Suppressor macrophage treated with lipopolysaccharide for 4 hours (primary cell): ENCODE results near the gene PLXNA3.
A peak's percentile ranks its signal among the peaks of the same experiment; 100 is the strongest.

ENCODE experiments used
- DNase-seq: peaks from one replicate; pipeline ENCODE4 v3.0.0-alpha.2; 2020

Gene PLXNA3

DNA sequence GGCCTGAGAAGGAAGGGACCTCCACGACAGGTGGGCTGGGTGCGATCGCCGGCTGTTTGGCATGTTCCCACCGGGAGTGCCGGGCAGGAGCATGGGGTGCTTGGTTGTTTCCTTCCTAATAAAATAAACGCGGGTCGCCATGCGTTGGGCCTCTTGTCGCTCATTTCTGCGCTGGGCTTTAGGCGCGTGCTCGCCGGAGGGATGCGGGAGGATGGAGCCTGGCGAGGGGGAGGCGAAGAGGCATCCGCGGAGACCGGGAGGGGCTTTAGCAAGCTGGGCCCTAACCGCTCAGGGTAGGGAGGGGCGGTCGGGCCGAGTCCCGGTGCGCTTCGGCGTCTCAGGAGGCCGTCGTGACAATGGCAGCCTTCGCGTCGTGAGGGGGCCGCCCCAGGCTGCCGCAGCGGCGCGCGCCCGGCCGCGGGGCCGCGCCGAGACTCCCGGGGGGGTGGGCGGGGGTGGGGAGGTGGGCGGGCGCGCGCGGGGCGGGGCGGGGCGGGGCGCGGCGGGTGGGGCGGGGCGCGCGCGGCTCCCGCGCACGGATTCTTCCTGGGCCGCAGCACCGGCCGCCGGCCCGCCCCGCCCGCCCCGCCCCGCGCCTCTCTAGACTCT lies 21.6 kb upstream of the PLXNA3 start:
- DNase-seq = peak; percentile 50

DNA sequence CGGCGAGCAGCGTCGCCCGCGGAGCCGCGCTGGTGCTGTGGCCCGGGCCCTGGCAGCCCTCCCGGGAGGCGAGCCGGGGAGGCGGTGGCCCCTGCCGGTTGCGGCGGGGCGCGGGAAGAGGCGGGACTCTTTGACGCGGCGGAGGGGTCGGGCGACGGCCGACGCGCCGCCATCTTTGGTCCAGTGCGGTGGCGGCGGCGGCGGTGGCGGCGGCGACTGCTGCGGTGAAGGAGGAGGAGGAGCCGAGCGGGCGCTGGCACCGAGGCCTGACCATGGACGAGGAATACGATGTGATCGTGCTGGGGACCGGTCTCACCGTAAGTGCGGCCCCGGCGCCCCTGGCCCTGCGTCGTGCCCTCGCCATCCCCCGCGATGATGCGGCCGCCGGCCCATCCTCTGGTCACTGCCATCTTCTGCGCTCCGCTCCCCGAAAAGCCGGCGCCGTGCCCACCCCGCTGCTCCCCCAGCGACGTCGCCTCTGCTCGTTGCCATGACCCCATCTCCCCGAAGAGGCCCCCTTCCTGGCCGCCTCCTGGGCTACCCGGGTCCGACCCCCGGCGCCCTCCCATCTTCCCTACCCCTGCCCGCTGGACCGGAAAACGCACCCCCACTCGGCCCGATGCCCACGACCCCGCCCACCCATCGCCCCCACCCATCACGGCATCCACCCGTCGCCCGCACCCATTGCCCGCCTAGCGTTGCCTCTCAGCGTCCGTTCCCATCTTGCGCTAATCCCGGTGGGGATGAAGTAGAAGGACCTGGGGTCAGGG lies 20.9 kb upstream of the PLXNA3 start, which contains the start of gene GDI1:
GDI1 (plus strand) TSS at position 172 of the 770 bp plus-strand sequence; CDS start at position 273, 101 bp downstream.
- DNase-seq = peak; percentile 46

DNA sequence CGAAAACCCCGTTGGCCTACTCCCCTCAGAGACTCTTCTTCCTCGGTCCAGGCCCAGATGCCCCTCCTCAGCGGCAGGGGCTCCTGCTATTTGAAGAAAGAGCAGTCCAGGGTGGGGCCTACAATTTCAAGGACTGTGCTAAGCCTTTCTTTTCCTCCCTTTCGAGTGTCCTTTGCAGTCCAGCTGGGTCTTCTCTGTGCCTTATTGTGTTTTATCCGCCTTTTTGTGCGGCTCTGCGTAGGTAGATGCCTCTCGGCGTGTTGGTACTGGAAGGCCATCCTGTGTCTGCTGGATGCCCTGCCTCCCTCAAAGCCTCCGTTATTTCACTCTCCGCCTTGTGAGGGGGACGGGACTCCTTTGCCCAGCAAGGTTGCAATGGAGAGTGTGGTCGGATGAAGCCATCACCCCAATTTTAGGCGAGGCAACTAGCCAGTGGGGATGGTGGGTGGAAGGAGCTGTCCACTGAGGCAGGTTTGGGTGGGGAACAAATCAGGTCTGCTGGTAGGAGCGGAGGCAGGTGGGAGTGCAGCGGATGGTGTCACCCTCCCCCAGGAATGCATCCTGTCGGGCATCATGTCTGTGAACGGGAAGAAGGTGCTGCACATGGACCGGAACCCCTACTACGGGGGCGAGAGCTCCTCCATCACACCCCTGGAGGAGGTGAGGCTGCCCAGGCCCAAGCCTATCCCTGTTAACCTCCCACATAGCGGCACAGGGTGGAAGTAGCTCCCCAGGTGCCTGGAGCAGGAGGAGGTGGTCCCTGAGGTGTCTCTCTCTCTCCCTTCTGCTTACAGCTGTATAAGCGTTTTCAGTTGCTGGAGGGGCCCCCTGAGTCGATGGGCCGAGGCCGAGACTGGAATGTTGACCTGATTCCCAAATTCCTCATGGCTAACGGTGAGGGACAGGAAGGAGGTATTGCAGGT lies 19.8 kb upstream of the PLXNA3 start:
- DNase-seq = no peak

DNA sequence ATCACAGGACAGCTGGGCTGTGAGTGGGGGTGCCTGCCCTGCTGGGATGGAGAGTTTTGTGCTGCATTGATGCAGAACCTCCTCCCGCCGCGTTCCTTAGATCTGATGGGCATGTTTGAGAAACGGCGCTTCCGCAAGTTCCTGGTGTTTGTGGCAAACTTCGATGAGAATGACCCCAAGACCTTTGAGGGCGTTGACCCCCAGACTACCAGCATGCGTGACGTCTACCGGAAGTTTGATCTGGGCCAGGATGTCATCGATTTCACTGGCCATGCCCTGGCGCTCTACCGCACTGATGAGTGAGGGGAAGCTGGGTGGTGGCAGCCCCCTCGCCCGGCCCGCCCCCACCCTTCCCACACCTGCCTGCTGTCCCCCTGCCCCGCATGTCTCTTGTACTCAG lies 18.2 kb upstream of the PLXNA3 start:
- DNase-seq = no peak

DNA sequence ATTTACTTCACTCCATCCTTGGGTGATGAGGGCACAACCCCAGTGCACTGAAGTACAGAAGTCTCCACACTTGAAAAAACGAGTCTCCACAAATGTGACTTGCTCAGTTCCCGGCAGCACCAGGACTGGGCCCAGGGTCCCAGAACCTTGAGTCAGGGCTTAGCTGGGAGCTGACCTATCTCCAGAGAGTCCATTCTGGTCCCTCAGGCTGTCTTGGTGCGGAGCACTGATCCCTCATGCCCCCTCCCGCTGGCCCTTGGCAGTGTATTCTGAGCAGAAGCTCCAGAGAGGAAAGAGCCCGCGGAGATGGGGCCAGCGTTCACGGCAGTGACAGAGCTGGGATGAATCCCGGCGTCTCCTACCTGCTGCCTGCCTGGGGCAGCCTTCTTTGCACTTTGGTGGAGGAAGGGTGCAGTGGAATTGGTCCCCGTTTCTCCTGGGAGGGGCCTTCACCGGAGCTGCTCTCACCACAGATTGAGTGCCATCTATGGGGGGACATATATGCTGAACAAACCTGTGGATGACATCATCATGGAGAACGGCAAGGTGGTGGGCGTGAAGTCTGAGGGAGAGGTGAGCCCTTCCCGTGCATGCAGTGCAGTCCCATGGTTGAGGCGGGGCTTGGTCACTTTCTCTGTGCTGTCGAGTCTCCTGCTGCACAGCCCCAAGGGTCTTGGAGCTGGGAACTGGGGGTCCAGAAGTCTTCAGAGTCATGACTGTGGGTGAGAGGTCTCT lies 17.3 kb upstream of the PLXNA3 start:
- DNase-seq = no peak

DNA sequence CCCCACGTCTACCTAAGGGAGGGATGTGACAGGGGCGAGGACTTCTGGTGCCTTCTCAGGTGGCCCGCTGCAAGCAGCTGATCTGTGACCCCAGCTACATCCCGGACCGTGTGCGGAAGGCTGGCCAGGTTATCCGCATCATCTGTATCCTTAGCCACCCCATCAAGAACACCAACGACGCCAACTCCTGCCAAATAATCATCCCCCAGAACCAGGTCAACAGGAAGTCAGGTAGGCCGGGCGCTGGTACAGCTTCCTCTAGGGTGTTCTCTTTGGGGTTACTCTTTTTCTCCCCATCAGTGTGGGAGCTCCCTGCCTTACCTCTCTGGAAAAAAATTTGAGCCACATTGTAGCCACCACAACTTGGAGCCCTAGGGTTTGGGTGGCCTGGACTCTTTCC lies 16.5 kb upstream of the PLXNA3 start:
- DNase-seq = no peak

DNA sequence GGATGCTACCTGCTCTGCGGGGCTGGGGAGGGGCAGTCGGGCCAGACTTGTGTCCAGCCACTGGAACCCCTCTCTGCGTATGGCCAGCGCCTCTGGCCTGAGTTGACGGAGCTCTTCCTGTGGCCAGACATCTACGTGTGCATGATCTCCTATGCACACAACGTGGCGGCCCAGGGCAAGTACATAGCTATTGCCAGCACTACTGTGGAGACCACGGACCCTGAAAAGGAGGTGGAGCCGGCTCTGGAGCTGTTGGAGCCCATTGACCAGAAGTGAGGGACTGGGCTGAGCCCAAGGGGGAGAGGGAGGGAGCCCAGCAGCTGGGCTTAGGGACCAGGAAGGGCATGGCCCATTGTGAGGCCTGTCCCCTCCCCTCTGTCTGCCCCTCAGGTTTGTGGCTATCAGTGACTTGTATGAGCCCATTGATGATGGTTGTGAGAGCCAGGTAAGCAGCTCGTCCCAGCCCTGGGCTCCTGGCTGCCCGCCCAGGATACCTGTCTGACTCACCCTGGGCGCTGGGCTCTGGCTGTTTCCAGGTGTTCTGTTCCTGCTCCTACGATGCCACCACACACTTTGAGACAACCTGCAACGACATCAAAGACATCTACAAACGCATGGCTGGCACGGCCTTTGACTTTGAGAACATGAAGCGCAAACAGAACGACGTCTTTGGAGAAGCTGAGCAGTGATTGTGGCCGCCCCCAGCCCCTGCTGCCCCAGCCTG lies 15.9 kb upstream of the PLXNA3 start:
- no peak for DNase-seq

DNA sequence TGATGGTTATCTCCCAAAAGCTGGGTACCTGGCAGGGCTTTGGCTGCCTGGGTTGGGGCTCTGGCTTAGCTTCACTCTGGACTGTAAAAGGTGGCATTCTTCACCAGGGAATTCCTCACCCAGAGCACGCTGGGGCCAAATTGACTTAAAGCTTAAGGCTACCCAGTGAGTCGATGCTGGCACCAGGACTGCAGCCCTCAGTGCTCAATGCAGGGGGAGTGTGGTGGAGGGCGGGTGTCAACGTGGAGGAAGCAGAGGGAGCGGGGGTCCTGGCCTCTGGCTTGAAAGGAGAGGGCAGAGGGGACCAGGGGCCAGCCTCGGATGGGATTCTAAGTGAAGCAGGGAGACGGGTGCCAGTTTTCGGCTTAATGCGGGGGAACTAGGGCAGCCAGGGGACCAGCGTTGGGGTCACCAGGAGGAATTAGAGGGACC lies 14.6 kb upstream of the PLXNA3 start:
- no peak for DNase-seq

DNA sequence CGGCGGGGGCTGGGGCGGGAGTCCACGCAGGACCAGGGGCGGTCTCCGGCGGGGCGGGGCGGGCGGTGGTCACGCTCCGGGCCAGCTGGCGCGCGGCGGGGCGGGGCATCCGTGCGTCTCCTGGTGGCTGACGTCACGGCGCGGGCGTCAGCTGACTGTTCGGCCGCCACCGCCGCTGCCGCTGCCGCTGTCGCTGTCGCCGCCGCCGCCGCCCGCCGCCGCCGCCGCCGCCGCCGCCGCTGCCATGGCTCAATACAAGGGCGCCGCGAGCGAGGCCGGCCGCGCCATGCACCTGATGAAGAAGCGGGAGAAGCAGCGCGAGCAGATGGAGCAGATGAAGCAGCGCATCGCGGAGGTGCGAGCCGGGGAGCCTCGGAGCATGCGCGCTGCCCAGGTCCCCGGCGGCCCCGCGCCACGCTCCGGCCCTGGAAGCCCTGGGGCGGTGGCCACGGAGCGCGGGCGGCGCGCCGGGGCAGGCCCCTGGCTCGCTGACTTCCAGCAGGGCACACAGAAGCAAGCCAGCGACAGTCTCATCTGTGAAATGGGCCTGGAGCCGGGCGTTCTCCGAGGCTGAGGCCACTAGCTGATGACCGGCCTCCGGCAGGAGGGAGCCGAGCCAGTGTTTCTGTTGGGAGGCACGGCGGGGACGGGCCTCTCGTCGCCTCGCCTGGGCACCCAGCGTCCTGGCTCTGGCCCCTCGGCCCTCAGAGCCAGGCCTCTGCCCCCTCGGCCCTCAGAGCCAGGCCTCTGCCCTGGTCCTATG lies 13.9 kb upstream of the PLXNA3 start, which contains the start of gene FAM50A:
FAM50A (plus strand) TSS at position 150 of the 763 bp plus-strand sequence; CDS start at position 245, 95 bp downstream.
- DNase-seq = peak; percentile 84

DNA sequence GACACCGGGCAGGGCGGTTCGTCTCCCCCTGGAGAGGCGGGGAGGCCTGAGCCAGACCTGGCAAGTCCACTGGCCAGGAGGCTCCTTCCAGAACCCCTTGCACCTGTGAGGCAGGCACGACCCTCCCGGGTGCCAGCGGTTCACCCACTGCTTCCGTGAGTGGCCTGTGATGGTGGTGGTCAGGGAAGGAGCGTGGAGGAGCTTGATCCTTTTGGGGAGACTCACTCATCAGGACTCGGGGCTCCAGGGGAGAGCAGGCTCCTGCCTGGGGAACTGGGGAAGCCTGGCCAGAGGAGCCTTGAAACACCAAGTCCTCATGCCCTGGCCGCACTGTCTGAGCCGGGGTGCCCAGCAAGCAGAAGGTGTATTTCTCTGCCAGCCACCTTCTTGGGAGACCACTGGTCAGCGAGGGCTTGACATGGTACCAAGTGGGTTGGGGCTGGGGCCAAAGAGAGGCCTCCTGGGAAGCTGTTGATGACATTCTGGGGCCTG lies 13.3 kb upstream of the PLXNA3 start:
- no peak for DNase-seq

DNA sequence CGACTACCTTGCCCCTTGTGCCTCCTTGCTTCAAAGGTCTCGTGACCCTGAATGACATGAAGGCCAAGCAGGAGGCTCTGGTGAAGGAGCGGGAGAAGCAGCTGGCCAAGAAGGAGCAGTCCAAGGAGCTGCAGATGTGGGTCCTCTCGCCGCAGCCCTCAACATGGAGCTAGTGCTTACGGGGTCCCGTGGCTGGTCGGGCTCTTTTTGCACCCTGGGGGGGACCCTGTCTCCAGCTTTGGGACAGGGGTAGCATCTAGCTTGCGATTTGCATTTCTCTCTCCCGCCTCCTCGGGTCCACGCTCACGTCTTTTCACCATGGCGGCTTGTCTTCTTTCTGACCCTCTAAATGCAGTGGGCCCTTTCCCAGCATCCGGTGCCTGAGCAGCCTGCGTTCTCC lies 12.3 kb upstream of the PLXNA3 start:
- no peak for DNase-seq

DNA sequence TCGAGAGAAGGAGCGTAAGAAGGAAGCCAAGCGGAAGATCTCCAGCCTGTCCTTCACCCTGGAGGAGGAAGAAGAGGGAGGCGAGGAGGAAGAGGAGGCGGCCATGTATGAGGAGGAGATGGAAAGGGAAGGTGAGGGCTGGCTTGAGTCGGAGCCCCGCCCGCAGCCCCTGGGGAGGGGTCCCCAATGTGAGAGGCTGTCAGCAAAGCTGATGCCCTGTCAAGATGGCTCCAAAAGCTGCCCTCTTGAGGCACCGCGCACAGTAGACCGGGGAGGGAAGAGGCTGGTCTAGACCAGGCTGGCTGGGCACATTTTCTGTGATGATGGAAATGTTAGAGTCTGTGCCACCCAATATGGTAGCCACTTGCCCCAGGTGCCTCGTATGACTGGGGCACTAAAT lies 11.7 kb upstream of the PLXNA3 start:
- DNase-seq = no peak

DNA sequence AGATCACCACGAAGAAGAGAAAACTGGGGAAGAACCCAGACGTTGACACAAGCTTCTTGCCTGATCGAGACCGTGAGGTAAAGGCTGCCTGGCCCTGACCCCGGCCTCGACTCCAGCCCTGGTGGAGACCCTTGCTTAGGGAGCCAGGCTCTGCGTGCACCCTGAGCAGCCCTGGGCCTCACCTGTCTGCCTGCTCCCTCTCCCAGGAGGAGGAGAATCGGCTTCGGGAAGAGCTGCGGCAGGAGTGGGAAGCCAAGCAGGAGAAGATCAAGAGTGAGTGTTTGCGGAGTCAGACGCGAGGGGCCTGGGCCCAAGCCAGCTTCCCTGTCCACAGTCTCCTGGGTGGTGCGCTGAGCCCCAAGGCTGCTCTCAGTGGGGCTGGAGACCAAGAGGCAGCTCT lies 9.6 kb upstream of the PLXNA3 start:
- no peak for DNase-seq

DNA sequence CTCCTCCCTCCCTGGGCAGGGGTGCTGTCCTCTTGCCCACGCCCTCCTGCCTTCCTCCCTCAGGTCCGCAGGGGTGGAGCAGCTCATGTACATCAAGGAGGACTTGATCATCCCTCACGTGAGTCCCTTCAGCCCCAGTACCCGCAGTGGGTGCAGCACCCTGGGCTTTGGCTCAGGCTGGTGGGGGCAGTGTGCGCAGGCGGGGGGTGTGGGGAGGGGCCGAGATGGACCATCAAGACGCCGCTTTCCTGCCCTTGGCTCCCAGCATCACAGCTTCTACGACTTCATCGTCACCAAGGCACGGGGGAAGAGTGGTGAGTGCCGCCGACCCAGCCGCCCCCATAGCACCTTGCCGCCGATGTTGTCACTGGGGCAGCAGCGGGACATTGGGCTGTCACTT lies 8.5 kb upstream of the PLXNA3 start:
- DNase-seq = no peak

DNA sequence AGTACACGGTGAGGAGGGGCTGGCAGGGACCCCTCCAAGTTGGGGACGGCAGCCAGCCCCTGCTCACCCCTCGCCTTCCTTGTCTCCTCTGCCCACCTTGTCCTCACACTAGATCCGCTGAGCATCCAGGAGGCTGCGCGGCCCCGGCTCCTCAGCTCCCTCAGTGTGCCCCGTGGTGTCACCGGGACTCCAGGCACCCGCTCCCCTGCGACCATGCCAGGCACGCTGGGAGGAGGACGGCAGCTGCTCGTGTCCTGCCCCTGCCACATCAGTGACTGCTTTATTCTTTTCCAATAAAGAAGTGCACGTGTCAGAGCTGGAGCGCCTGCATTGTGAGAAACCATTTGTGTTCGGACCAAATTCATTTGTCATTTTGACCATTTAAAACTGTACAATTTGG lies 7.8 kb upstream of the PLXNA3 start:
- DNase-seq = no peak

DNA sequence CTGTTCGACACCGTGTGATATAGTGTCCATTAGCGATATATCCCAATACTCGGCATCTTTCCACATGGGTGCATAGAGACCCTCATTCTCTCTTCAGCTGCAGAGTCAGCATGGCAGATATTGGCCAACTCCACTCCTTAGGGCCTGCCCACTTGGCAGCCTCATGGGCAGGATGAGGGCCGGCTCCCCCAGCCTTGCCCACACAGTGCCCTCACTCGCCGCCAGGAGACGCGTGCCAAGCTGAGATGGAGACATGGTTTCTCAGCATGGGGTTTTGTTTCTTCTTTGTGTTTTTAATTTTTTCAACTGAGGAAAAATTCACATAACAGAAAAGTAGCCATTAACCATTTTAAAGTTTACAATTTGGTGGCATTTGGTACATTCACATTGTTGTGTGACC lies 5.3 kb upstream of the PLXNA3 start:
- DNase-seq = no peak

DNA sequence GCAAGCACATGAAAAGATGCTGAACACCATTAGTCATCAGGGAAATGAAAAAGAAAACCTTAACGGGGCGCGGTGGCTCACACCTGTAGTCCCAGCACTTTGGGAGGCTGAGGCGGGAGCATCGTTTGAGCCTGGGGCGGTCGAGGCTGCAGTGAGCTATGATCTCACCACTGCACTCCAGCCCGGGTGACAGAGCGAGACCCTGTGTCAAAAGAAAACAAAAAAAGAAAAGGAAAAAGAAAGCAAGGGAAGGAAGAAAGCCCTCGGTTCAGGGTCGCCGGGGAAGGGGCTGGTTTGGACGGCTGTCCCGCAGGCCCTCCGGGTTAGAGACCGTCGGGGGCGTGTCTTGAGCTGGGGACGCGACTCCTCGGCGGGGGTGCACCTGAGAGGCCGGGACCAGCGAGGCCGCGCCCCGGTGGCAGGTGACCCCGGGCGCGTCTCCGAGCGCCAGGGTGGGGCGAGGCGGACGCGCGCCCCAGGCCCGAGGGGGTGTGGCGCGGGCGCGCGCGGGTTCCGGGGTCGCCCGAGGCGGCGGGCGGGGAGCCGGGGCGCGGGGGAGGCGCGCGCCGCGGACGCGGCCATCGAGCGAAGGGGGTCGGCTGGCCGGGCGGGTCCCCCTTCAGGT lies 478 bp upstream of the PLXNA3 start:
- peak; percentile 43 for DNase-seq

DNA sequence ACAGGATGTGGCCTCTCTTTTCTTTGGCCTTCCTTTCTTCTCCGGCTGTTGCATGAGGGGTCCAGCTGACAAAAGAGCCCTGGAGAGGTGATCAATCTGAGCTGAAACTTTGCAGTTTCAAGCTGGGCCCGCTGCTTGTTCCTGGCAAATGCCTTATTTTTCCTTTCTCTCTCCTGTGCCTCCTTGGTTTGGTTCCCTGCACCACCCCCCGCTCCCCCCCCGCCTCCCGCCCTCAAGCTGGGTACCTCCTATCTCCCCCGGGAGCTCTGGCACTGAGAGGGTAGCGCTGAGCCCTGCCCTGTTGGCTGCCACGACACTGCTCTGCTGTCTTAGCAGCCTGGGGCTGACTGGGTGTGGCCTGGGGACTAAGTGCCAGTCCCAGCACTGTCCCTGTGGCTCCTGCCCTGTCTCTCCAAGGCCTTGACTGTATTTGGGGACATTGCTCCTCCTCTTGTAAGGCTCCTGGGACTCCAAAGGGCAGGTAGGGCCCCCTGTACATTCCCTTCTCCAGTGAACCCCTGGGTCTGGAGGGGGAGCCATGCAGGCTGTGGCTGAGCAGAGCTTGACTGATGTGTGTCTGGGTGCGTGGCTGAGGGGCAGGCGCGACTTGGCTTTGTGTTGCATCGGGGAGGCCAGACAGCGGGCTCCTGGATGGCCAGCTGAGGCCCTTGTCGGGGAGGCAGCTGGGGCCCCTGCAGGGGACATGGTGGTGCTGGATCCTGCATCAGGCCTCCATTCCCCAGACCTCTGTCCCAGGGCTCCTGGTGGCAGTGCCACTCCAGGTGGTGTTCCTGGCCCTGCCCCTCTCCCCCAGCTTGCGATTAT lies 1.1 kb downstream of the PLXNA3 start:
- peak; percentile 12 for DNase-seq

DNA sequence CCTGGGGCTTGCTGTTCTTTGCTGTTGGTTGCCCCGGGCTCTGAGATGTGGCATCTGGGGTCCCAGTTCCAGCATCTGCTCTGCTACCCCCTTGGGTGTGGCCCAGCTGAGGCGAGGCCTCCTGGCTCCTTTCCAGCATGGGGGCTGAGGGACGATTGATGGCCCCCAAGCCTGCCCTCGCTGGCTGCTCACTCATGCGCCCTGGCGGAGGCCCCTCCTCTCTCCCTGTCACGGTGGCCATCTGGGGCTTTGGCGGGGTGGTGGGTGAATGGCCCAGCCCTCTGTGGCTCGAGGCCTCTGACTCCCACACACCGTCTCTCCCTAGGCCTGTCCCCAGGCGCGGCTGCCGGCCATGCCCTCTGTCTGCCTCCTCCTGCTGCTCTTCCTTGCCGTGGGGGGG lies 1.8 kb downstream of the PLXNA3 start:
- DNase-seq = no peak

DNA sequence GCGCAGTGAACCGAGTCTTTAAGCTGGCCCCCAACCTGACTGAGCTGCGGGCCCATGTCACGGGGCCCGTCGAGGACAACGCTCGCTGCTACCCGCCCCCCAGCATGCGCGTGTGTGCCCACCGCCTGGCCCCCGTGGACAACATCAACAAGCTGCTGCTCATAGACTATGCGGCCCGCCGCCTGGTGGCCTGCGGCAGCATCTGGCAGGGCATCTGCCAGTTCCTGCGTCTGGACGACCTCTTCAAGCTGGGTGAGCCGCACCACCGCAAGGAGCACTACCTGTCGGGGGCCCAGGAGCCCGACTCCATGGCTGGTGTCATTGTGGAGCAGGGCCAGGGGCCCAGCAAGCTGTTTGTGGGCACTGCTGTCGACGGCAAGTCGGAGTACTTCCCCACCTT lies 2.2 kb downstream of the PLXNA3 start:
- DNase-seq = no peak
